Fibroblast of pulmonary artery (primary cell): ENCODE data around the gene ABCC12.

Source experiments
- DNase-seq: peaks from one replicate; pipeline ENCODE4 v3.0.0-alpha.2; 2010; ENCODE audit warnings: low read depth
- H3K4me3 ChIP-seq: replicated peaks from 2 replicates; pipeline ENCODE4 v1.5.1; 2011; ENCODE audit warnings: low read depth, mild to moderate bottlenecking, control low read depth, low read length, moderate library complexity
- TF ChIP-seq, protein P1 (sequence below): IDR thresholded peaks from 2 replicates; pipeline ENCODE4 v1.5.1; 2011; ENCODE audit warnings: mild to moderate bottlenecking, control low read depth, low read length, inconsistent platforms; ENCODE audit errors: missing control alignments

The ABCC12 gene

DNA sequence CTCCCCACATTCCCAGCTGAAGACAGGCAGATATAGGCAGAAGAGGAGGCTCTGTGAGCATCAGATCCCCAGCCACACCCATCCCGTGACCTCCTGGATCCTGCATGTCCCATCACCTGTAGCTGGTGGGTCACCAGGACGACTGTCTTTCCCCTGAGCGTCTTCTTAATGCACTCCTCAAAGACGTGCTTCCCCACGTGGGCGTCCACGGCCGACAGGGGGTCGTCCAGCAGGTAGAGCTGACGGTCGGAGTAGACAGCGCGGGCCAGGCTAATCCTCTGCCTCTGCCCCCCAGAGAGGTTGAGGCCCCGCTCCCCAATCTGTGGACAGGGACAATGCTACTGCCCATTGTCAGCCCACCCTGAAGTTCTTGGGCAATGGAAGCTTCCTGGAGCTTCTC lies 40.5 kb downstream of the ABCC12 start:
- TF ChIP-seq, protein P1, sequence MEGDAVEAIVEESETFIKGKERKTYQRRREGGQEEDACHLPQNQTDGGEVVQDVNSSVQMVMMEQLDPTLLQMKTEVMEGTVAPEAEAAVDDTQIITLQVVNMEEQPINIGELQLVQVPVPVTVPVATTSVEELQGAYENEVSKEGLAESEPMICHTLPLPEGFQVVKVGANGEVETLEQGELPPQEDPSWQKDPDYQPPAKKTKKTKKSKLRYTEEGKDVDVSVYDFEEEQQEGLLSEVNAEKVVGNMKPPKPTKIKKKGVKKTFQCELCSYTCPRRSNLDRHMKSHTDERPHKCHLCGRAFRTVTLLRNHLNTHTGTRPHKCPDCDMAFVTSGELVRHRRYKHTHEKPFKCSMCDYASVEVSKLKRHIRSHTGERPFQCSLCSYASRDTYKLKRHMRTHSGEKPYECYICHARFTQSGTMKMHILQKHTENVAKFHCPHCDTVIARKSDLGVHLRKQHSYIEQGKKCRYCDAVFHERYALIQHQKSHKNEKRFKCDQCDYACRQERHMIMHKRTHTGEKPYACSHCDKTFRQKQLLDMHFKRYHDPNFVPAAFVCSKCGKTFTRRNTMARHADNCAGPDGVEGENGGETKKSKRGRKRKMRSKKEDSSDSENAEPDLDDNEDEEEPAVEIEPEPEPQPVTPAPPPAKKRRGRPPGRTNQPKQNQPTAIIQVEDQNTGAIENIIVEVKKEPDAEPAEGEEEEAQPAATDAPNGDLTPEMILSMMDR = no peak
- no peak overlapping the region for H3K4me3 ChIP-seq
- DNase-seq = no peak

GRCh38 chr16:48114410-48114809 lies 41.4 kb downstream of the ABCC12 start:
- no peak overlapping the region for H3K4me3 ChIP-seq
- DNase-seq = no peak
- TF ChIP-seq, protein P1 = no peak

GRCh38 chr16:48113471-48113870 lies 42.3 kb downstream of the ABCC12 start:
- DNase-seq = no peak
- TF ChIP-seq, protein P1 = no peak
- no peak overlapping the region for H3K4me3 ChIP-seq

DNA sequence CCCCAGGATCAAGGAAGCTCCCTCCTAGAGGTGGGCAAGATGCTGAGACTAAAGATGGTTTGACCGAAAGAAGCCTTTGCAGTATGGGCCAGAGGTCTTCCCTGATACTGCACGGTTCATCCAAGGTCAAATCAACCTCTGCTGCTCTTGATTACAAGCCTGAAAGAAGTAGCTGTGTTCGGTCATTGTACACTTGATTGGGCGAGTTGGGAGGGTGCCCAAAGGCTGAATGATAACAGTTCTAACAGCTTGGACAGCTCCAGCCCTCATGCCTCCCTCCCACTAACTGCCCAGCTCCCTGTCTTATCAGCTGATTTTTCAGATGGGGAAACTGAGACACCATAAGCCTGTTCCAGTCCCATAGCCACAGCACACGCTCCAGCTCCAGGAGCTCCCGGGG lies 42.8 kb downstream of the ABCC12 start:
- TF ChIP-seq, protein P1 = no peak
- DNase-seq = no peak
- no peak overlapping the region for H3K4me3 ChIP-seq

DNA sequence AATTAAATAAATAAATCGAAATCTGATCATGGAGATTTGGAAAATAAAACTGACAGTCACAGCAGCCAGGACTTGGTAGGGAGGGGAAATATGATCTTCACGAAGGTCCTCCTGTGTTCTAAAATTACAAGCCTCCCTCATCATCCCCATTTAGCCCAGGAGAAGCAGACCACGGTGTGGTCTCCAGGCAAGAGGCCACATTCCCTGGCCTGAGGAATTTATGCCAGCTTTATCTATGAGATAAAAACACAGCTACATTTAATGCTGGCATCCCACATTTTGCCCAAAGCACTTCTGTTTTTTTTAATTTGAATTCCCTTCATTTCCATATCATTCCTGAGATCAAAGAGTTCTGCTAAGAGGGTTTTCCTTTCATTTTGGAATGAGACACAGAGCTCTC lies 43.2 kb downstream of the ABCC12 start:
- no peak for DNase-seq
- H3K4me3 ChIP-seq = no peak overlapping the region
- TF ChIP-seq, protein P1 = no peak

DNA sequence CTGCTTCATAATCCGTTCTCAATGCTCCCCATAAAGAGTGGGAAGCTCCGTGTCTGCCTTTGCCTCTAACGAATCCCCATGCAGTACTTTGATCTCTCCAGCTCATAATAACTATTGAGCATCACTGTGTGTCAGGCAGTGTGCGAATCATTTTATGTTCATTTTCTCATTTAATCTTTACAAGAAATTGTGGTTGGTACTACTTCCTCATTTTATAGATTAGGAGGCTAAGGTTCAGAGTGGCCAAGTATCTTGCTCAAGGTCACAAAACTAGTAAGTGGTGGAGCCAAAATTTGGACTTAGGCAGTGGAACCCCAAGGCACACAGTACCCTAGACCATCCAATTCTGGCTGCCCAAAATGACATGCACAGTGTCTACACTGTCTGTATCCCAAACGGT lies 44.8 kb downstream of the ABCC12 start:
- TF ChIP-seq, protein P1 = no peak
- H3K4me3 ChIP-seq = no peak overlapping the region
- no peak for DNase-seq

DNA sequence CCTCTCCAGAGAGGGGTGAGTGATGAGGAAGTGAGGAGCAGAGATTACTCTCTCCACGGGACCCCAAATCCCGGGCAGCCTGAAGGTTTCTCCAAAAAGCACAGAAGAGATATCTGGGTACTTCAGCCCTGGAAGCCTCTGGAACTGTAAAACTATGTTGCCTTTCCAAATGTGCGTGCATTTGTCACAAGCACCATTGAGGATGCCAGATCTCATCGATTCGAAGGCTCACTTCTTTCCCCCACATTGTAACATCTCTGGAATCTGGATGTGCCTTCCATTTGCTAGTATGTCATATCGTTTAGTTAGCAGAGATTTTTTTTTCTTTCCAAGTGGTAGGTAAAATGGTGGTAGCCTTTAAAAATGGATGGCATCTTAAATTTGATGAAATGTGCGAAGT lies 45.8 kb downstream of the ABCC12 start:
- H3K4me3 ChIP-seq = no peak overlapping the region
- no peak for DNase-seq
- TF ChIP-seq, protein P1 = no peak
